ENCODE measurements around the gene WIPF1.

The WIPF1 gene

GRCh38 chr2:174563530-174564282, 33.9 kb downstream of the WIPF1 start:
- H3K27me3 ChIP-seq (ENCODE audit: control insufficient read depth in 2 of 2, insufficient read depth in 2 of 2, low read length in 2 of 2) = no peaks in the 10 kb centered on the region
- no peak overlapping the region for H3K27ac ChIP-seq (ENCODE audit: low read depth in 2 of 2, low read length in 2 of 2)

GRCh38 chr2:174561972-174562370, 35.6 kb downstream of the WIPF1 start:
- Histone ChIP-seq H3K9ac (ENCODE audit: low read depth in 1 of 2, low read length in 2 of 2) (no peak overlapping the region), H3K4me3 (ENCODE audit: low read length in 2 of 2) (no peak overlapping the region), H3K4me1 (ENCODE audit: control insufficient read depth in 2 of 2, insufficient read depth in 2 of 2, low read length in 2 of 2) (no peaks in the 10 kb centered on the region), H3K27ac (ENCODE audit: low read depth in 2 of 2, low read length in 2 of 2) (no peak overlapping the region), H3K36me3 (ENCODE audit: control insufficient read depth in 2 of 2, insufficient read depth in 2 of 2, low read length in 2 of 2) (peaks cover 2 to 24% of the 10 kb centered on the region in 2 donors), H3K9me3 (ENCODE audit: control insufficient read depth in 2 of 2, low read length in 2 of 2) (no peaks in the 10 kb centered on the region), H3K27me3 (ENCODE audit: control insufficient read depth in 2 of 2, insufficient read depth in 2 of 2, low read length in 2 of 2) (no peaks in the 10 kb centered on the region)

More at GRCh38 chr2:174563530-174564282, 33.9 kb downstream of the WIPF1 start:
- Histone ChIP-seq H3K4me3 (ENCODE audit: low read length in 2 of 2) (no peak overlapping the region), H3K9ac (ENCODE audit: low read depth in 1 of 2, low read length in 2 of 2) (no peak overlapping the region), H3K9me3 (ENCODE audit: control insufficient read depth in 2 of 2, low read length in 2 of 2) (no peaks in the 10 kb centered on the region), H3K4me1 (ENCODE audit: control insufficient read depth in 2 of 2, insufficient read depth in 2 of 2, low read length in 2 of 2) (no peaks in the 10 kb centered on the region), H3K36me3 (ENCODE audit: control insufficient read depth in 2 of 2, insufficient read depth in 2 of 2, low read length in 2 of 2) (peaks cover 10 to 28% of the 10 kb centered on the region in 2 donors)

GRCh38 chr2:174561283-174561971, 36.2 kb downstream of the WIPF1 start:
- no peak overlapping the region for H3K9ac ChIP-seq (ENCODE audit: low read depth in 1 of 2, low read length in 2 of 2)

GRCh38 chr2:174560737-174561136, 36.9 kb downstream of the WIPF1 start:
- H3K27ac ChIP-seq (ENCODE audit: low read depth in 2 of 2, low read length in 2 of 2) = no peak overlapping the region
- no peaks in the 10 kb centered on the region for H3K9me3 ChIP-seq (ENCODE audit: control insufficient read depth in 2 of 2, low read length in 2 of 2)
- no peaks in the 10 kb centered on the region for H3K4me1 ChIP-seq (ENCODE audit: control insufficient read depth in 2 of 2, insufficient read depth in 2 of 2, low read length in 2 of 2)
- H3K36me3 ChIP-seq (ENCODE audit: control insufficient read depth in 2 of 2, insufficient read depth in 2 of 2, low read length in 2 of 2) = peaks cover 0 to 21% of the 10 kb centered on the region in 2 donors
- H3K9ac ChIP-seq (ENCODE audit: low read depth in 1 of 2, low read length in 2 of 2) = no peak overlapping the region
- no peaks in the 10 kb centered on the region for H3K27me3 ChIP-seq (ENCODE audit: control insufficient read depth in 2 of 2, insufficient read depth in 2 of 2, low read length in 2 of 2)
- no peak overlapping the region for H3K4me3 ChIP-seq (ENCODE audit: low read length in 2 of 2)

More at GRCh38 chr2:174561283-174561971, 36.2 kb downstream of the WIPF1 start:
- no peaks in the 10 kb centered on the region for H3K4me1 ChIP-seq (ENCODE audit: control insufficient read depth in 2 of 2, insufficient read depth in 2 of 2, low read length in 2 of 2)
- no peaks in the 10 kb centered on the region for H3K27me3 ChIP-seq (ENCODE audit: control insufficient read depth in 2 of 2, insufficient read depth in 2 of 2, low read length in 2 of 2)
- peaks cover 0 to 21% of the 10 kb centered on the region in 2 donors for H3K36me3 ChIP-seq (ENCODE audit: control insufficient read depth in 2 of 2, insufficient read depth in 2 of 2, low read length in 2 of 2)
- H3K9me3 ChIP-seq (ENCODE audit: control insufficient read depth in 2 of 2, low read length in 2 of 2) = no peaks in the 10 kb centered on the region
- no peak overlapping the region for H3K4me3 ChIP-seq (ENCODE audit: low read length in 2 of 2)
- H3K27ac ChIP-seq (ENCODE audit: low read depth in 2 of 2, low read length in 2 of 2) = no peak overlapping the region

- no peaks in the 10 kb centered on the region for H3K9me3 ChIP-seq (ENCODE audit: control insufficient read depth in 2 of 2, low read length in 2 of 2)
- peaks cover 0 to 3% of the 10 kb centered on the region in 2 donors for H3K36me3 ChIP-seq (ENCODE audit: control insufficient read depth in 2 of 2, insufficient read depth in 2 of 2, low read length in 2 of 2)
- no peak overlapping the region for H3K4me3 ChIP-seq (ENCODE audit: low read length in 2 of 2)
- no peak overlapping the region for H3K27ac ChIP-seq (ENCODE audit: low read depth in 2 of 2, low read length in 2 of 2)
- no peaks in the 10 kb centered on the region for H3K27me3 ChIP-seq (ENCODE audit: control insufficient read depth in 2 of 2, insufficient read depth in 2 of 2, low read length in 2 of 2)
- H3K9ac ChIP-seq (ENCODE audit: low read depth in 1 of 2, low read length in 2 of 2) = no peak overlapping the region
- peaks cover 0 to 8% of the 10 kb centered on the region in 2 donors for H3K4me1 ChIP-seq (ENCODE audit: control insufficient read depth in 2 of 2, insufficient read depth in 2 of 2, low read length in 2 of 2)
Observed at GRCh38 chr2:174555998-174556397, 41.6 kb downstream of the WIPF1 start.

GRCh38 chr2:174554529-174555150, 43.0 kb downstream of the WIPF1 start:
- Histone ChIP-seq H3K4me1 (ENCODE audit: control insufficient read depth in 2 of 2, insufficient read depth in 2 of 2, low read length in 2 of 2) (peaks cover 0 to 8% of the 10 kb centered on the region in 2 donors), H3K9me3 (ENCODE audit: control insufficient read depth in 2 of 2, low read length in 2 of 2) (no peaks in the 10 kb centered on the region), H3K9ac (ENCODE audit: low read depth in 1 of 2, low read length in 2 of 2) (no peak overlapping the region), H3K27ac (ENCODE audit: low read depth in 2 of 2, low read length in 2 of 2) (peak overlapping the region; percentile 8 to 20), H3K27me3 (ENCODE audit: control insufficient read depth in 2 of 2, insufficient read depth in 2 of 2, low read length in 2 of 2) (no peaks in the 10 kb centered on the region), H3K4me3 (ENCODE audit: low read length in 2 of 2) (no peak overlapping the region), H3K36me3 (ENCODE audit: control insufficient read depth in 2 of 2, insufficient read depth in 2 of 2, low read length in 2 of 2) (peaks cover 0 to 3% of the 10 kb centered on the region in 2 donors)

GRCh38 chr2:174553811-174554493, 43.7 kb downstream of the WIPF1 start:
- no peak overlapping the region for H3K4me3 ChIP-seq (ENCODE audit: low read length in 2 of 2)
- peaks cover 0 to 8% of the 10 kb centered on the region in 2 donors for H3K4me1 ChIP-seq (ENCODE audit: control insufficient read depth in 2 of 2, insufficient read depth in 2 of 2, low read length in 2 of 2)
- H3K9me3 ChIP-seq (ENCODE audit: control insufficient read depth in 2 of 2, low read length in 2 of 2) = no peaks in the 10 kb centered on the region
- H3K27ac ChIP-seq (ENCODE audit: low read depth in 2 of 2, low read length in 2 of 2) = peak overlapping the region in 1 of 2 donors; percentile 11
- H3K36me3 ChIP-seq (ENCODE audit: control insufficient read depth in 2 of 2, insufficient read depth in 2 of 2, low read length in 2 of 2) = peaks cover 0 to 3% of the 10 kb centered on the region in 2 donors
- no peak overlapping the region for H3K9ac ChIP-seq (ENCODE audit: low read depth in 1 of 2, low read length in 2 of 2)
- no peaks in the 10 kb centered on the region for H3K27me3 ChIP-seq (ENCODE audit: control insufficient read depth in 2 of 2, insufficient read depth in 2 of 2, low read length in 2 of 2)

- peaks cover 0 to 8% of the 10 kb centered on the region in 2 donors for H3K4me1 ChIP-seq (ENCODE audit: control insufficient read depth in 2 of 2, insufficient read depth in 2 of 2, low read length in 2 of 2)
- H3K27me3 ChIP-seq (ENCODE audit: control insufficient read depth in 2 of 2, insufficient read depth in 2 of 2, low read length in 2 of 2) = no peaks in the 10 kb centered on the region
- H3K4me3 ChIP-seq (ENCODE audit: low read length in 2 of 2) = no peak overlapping the region
- no peaks in the 10 kb centered on the region for H3K36me3 ChIP-seq (ENCODE audit: control insufficient read depth in 2 of 2, insufficient read depth in 2 of 2, low read length in 2 of 2)
- H3K9me3 ChIP-seq (ENCODE audit: control insufficient read depth in 2 of 2, low read length in 2 of 2) = no peaks in the 10 kb centered on the region
- H3K27ac ChIP-seq (ENCODE audit: low read depth in 2 of 2, low read length in 2 of 2) = no peak overlapping the region
- H3K9ac ChIP-seq (ENCODE audit: low read depth in 1 of 2, low read length in 2 of 2) = no peak overlapping the region
Observed at GRCh38 chr2:174552880-174553279, 44.7 kb downstream of the WIPF1 start.

GRCh38 chr2:174551697-174552096, 45.9 kb downstream of the WIPF1 start:
- Histone ChIP-seq H3K27me3 (ENCODE audit: control insufficient read depth in 2 of 2, insufficient read depth in 2 of 2, low read length in 2 of 2) (no peaks in the 10 kb centered on the region), H3K9ac (ENCODE audit: low read depth in 1 of 2, low read length in 2 of 2) (no peak overlapping the region), H3K4me3 (ENCODE audit: low read length in 2 of 2) (no peak overlapping the region), H3K36me3 (ENCODE audit: control insufficient read depth in 2 of 2, insufficient read depth in 2 of 2, low read length in 2 of 2) (no peaks in the 10 kb centered on the region), H3K4me1 (ENCODE audit: control insufficient read depth in 2 of 2, insufficient read depth in 2 of 2, low read length in 2 of 2) (peaks cover 0 to 8% of the 10 kb centered on the region in 2 donors), H3K9me3 (ENCODE audit: control insufficient read depth in 2 of 2, low read length in 2 of 2) (no peaks in the 10 kb centered on the region), H3K27ac (ENCODE audit: low read depth in 2 of 2, low read length in 2 of 2) (no peak overlapping the region)
